ENCODE results near the gene MCF2L.

The MCF2L gene

GRCh38 chr13:113034451-113035212, 65.6 kb downstream of the MCF2L start:
- DNase-seq, result peak; percentile 54

GRCh38 chr13:113035213-113035800, 66.3 kb downstream of the MCF2L start:
- DNase-seq, result no peak

- no peak for DNase-seq
Measured at GRCh38 chr13:113036401-113036800, 67.4 kb downstream of the MCF2L start.

- no peak for DNase-seq
Measured at GRCh38 chr13:113040031-113040430, 71.0 kb downstream of the MCF2L start.

- DNase-seq, result no peak
Measured at GRCh38 chr13:113040597-113041292, 71.7 kb downstream of the MCF2L start.

GRCh38 chr13:113041293-113041690, 72.3 kb downstream of the MCF2L start:
- DNase-seq, result no peak

- no peak for DNase-seq
Measured at GRCh38 chr13:113041896-113042295, 72.9 kb downstream of the MCF2L start.

- DNase-seq, result no peak
Measured at GRCh38 chr13:113042456-113042855, 73.4 kb downstream of the MCF2L start.

GRCh38 chr13:113043001-113043630, 74.1 kb downstream of the MCF2L start:
- no peak for DNase-seq

- no peak for DNase-seq
Measured at GRCh38 chr13:113043931-113044330, 74.9 kb downstream of the MCF2L start.

- DNase-seq, result peak; percentile 26
Measured at GRCh38 chr13:113044391-113045114, 75.5 kb downstream of the MCF2L start.

- DNase-seq, result no peak
Measured at GRCh38 chr13:113045251-113046127, 76.5 kb downstream of the MCF2L start.

GRCh38 chr13:113046128-113046882, 77.3 kb downstream of the MCF2L start:
- no peak for DNase-seq

GRCh38 chr13:113046883-113047244, 77.8 kb downstream of the MCF2L start:
- DNase-seq, result no peak

GRCh38 chr13:113047587-113047986, 78.6 kb downstream of the MCF2L start:
- no peak for DNase-seq

GRCh38 chr13:113048766-113049165, 79.8 kb downstream of the MCF2L start:
- no peak for DNase-seq

- no peak for DNase-seq
Measured at GRCh38 chr13:113049521-113049941, 80.5 kb downstream of the MCF2L start.

GRCh38 chr13:113049981-113050380, 81.0 kb downstream of the MCF2L start:
- no peak for DNase-seq

GRCh38 chr13:113050734-113051431, 81.9 kb downstream of the MCF2L start:
- no peak for DNase-seq

- DNase-seq, result no peak
Measured at GRCh38 chr13:113051641-113052040, 82.6 kb downstream of the MCF2L start.

Data from fibroblast of skin of abdomen (primary cell).